NB4 (cell line): ENCODE measurements around the gene KDM5B.
"Not testable (repeated sequence)": the region's sequence is repeated elsewhere in the genome, so short reads cannot be mapped to it uniquely, and the experiment has no call there.

Experiments
- DNase-seq: peaks from one replicate; pipeline ENCODE4 v3.0.0; 2010; ENCODE audit warnings: low read depth
- H3K4me3 ChIP-seq: one replicate; pipeline ENCODE4 v1.5.1; 2011; ENCODE audit warnings: mild to moderate bottlenecking, low read depth, low read length, moderate library complexity
- CTCF ChIP-seq: IDR thresholded peaks from one replicate; pipeline ENCODE4 v1.5.1; 2012; ENCODE audit warnings: low read depth, low read length
- MYC ChIP-seq: IDR thresholded peaks from 2 replicates; pipeline ENCODE4 v1.6.1; 2011; ENCODE audit warnings: low read depth, low read length
- POLR2A ChIP-seq: IDR thresholded peaks from 2 replicates; pipeline ENCODE4 v1.6.1; 2011; ENCODE audit warnings: mild to moderate bottlenecking; ENCODE audit not compliant: insufficient read length; ENCODE audit errors: extremely low read depth
- TF ChIP-seq, protein P1 (sequence below): IDR thresholded peaks from 2 replicates; pipeline ENCODE4 v1.6.1; 2011; ENCODE audit warnings: low read depth, low read length

KDM5B gene

GRCh38 chr1:202837746-202838262 lies 29.6 kb upstream of the KDM5B start:
- TF ChIP-seq POLR2A (no peak), CTCF (no peak), MYC (no peak)
- TF ChIP-seq, protein P1, sequence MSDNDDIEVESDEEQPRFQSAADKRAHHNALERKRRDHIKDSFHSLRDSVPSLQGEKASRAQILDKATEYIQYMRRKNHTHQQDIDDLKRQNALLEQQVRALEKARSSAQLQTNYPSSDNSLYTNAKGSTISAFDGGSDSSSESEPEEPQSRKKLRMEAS, result no peak
- peak; percentile 53 for DNase-seq
- no peak overlapping the region for H3K4me3 ChIP-seq

- no peak overlapping the region for H3K4me3 ChIP-seq
- TF ChIP-seq, protein P1, result peak; percentile 46; the same call in 1 of the 2 replicates
- TF ChIP-seq MYC (peak; percentile 32; the same call in 1 of the 2 replicates), POLR2A (no peak)
- DNase-seq, result peak; percentile 86
Observed at GRCh38 chr1:202836623-202837403, 28.6 kb upstream of the KDM5B start.

- peak; percentile 66 for DNase-seq
- TF ChIP-seq CTCF (no peak), MYC (no peak), POLR2A (no peak)
- TF ChIP-seq, protein P1, result no peak
Observed at GRCh38 chr1:202835548-202836072, 27.4 kb upstream of the KDM5B start.

DNA sequence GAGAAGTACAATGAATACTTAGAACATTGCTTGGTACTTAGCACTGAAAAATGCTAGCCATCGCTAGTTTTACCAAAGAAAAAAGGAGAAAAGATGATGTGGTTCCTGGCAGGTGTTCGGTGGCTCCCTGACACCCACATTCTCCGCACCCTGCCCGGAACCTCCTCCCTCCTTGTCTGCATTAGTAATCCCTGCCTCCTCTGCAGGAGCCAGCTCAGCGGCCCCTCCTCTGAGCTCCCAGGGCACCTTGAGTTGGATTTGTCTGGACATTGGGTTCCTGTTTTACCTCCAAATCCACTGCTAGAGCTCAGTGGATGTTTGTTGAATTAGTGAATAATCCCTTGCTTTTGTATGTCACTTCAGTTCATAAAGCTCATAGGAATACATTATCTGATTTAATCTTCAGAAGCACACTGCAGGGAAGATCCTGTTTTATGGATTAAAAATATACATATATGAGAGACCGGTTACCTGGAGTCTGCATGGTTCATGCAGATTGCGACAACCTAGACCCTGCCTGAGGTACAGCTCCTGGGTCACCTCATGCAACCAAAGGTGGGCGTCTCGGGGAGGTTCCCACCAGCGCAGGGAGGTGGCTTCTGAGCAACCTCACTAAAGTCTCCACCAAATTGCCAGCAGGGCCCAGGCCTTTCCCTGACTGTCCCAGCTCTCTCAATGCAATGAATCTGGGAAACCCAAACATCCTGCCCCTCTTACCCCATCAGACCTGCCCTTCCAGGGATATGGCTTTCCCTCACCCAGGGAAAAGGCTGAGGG lies 26.7 kb upstream of the KDM5B start:
- H3K4me3 ChIP-seq, result no peak overlapping the region
- no peak for DNase-seq
- TF ChIP-seq, protein P1, result no peak
- TF ChIP-seq CTCF (no peak), POLR2A (no peak), MYC (no peak)

More at GRCh38 chr1:202835548-202836072, 27.4 kb upstream of the KDM5B start:
- no peak overlapping the region for H3K4me3 ChIP-seq

DNA sequence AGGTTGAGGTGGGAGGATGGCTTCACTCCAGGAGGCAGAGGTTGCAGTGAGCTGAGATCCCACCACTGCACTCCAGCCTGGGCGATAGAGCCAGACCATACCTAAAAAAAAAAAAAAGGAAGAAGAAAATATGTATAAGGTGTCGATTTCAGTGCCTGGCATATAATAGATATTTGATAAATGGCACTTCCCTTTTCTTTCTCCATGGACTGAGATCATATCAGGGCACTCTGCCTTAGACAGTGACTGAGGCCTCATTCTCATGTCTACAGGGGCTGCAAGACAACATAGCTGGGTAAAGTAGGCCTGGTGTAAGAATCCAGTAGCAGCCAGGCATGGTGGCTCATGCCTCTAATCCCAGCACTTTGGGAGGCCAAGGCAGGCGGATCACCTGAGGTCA lies 23.7 kb upstream of the KDM5B start:
- DNase-seq, result peak; percentile 76

GRCh38 chr1:202829223-202829622 lies 21.0 kb upstream of the KDM5B start:
- not testable (repeated sequence) for H3K4me3 ChIP-seq, DNase-seq

More for the DNA sequence above, 23.7 kb upstream of the KDM5B start:
- no peak overlapping the region for H3K4me3 ChIP-seq
- no peak for TF ChIP-seq MYC
- no peak for TF ChIP-seq POLR2A
- no peak for TF ChIP-seq CTCF
- TF ChIP-seq, protein P1, result no peak
